Type B pancreatic cell (in vitro differentiated cells): ENCODE measurements around the gene AKR1B15. TPM values are rescaled to one million over a fixed set of nuclear protein-coding genes. Genes with fewer than 3 reads are reported as not detected.

Source experiments
- DNase-seq: peaks from one replicate; pipeline ENCODE4 v3.0.0; 2021; ENCODE audit warnings: mixed read lengths; ENCODE audit not compliant: unreplicated experiment; ENCODE audit errors: extremely low spot score
- H3K27ac Mint-ChIP-seq: 2 replicates; pipeline ENCODE4 v1.8.0; 2021; ENCODE audit warnings: mild to moderate bottlenecking, mixed read lengths
- H3K27me3 Mint-ChIP-seq: 2 replicates; pipeline ENCODE4 v1.8.0; 2021; ENCODE audit warnings: mixed read lengths
- H3K36me3 Mint-ChIP-seq: 2 replicates; pipeline ENCODE4 v1.8.0; 2021; ENCODE audit warnings: mixed read lengths
- H3K4me1 Mint-ChIP-seq: one replicate; pipeline ENCODE4 v1.8.0; 2021; ENCODE audit warnings: mixed read lengths; ENCODE audit not compliant: unreplicated experiment
- H3K4me3 Mint-ChIP-seq: 2 replicates; pipeline ENCODE4 v1.8.0; 2021; ENCODE audit warnings: mild to moderate bottlenecking, mixed read lengths
- H3K9me3 Mint-ChIP-seq: 2 replicates; pipeline ENCODE4 v1.8.0; 2021; ENCODE audit warnings: mixed read lengths
- CTCF ChIP-seq: fragments of 200-600 bp; sonication (generic); conservative IDR thresholded peaks from 2 replicates; pipeline ENCODE4 v1.5.0; 2021; ENCODE audit warnings: antibody characterized with exemption, mild to moderate bottlenecking
- total RNA-seq: library from RNA; stranded (reverse); gene quantifications from 2 replicates; pipeline ENCODE4 v1.2.1, GENCODE V29; 2021; ENCODE audit warnings: low replicate concordance

Gene AKR1B15
- total RNA-seq, 1 donor from 2014 or later = 0.63 TPM

GRCh38 chr7:134629445-134629844 lies 80.5 kb downstream of the AKR1B15 start:
- Mint-ChIP-seq H3K4me1 (no peaks in the 10 kb centered on the region), H3K9me3 (no peaks in the 10 kb centered on the region), H3K27me3 (peaks cover 42% of the 10 kb centered on the region), H3K4me3 (no peak overlapping the region), H3K36me3 (no peaks in the 10 kb centered on the region), H3K27ac (no peak overlapping the region)
- no peak for DNase-seq
- no peak for TF ChIP-seq CTCF

Other genes with a start within 250 kb of the AKR1B15 start
- 9.3 and 25.9 TPM in 2 replicates for gene SLC35B4, start 232.2 kb upstream of the AKR1B15 start, total RNA-seq
- 78.4 and 138 TPM in 2 replicates for gene AKR1B1, start 90.0 kb upstream of the AKR1B15 start, total RNA-seq
- 11.3 and 13.7 TPM in 2 replicates for gene AKR1B10, start 21.5 kb upstream of the AKR1B15 start, total RNA-seq
- gene BPGM, start 97.7 kb downstream of the AKR1B15 start, total RNA-seq = 19.6 and 24.3 TPM in 2 replicates
- gene CALD1, start 230.5 kb downstream of the AKR1B15 start, total RNA-seq = 169 and 218 TPM in 2 replicates